Mesothelial cell of epicardium (in vitro differentiated cells): ENCODE results near the gene GABPB1. TPM values are rescaled to one million over a fixed set of nuclear protein-coding genes. Genes with fewer than 3 reads are reported as not detected.
"Not testable (repeated sequence)": the region's sequence is repeated elsewhere in the genome, so short reads cannot be mapped to it uniquely, and the experiment has no call there.

Experiments
- DNase-seq, 2 experiments: peaks; one replicate each; pipeline ENCODE4 v3.0.0; 2021; ENCODE audit warnings: low spot score in 2 of 2; ENCODE audit not compliant: unreplicated experiment in 2 of 2
- H3K27ac Mint-ChIP-seq: 2 replicates; pipeline ENCODE4 v1.8.0; 2021; ENCODE audit warnings: mixed read lengths
- H3K27me3 Mint-ChIP-seq: 2 replicates; pipeline ENCODE4 v1.8.0; 2021; ENCODE audit warnings: low read depth, mixed read lengths
- H3K36me3 Mint-ChIP-seq: 2 replicates; pipeline ENCODE4 v1.8.0; 2021; ENCODE audit warnings: mixed read lengths
- H3K4me1 Mint-ChIP-seq: 2 replicates; pipeline ENCODE4 v1.8.0; 2021; ENCODE audit warnings: mixed read lengths
- H3K4me3 Mint-ChIP-seq: 2 replicates; pipeline ENCODE4 v1.8.0; 2021; ENCODE audit warnings: mild to moderate bottlenecking, moderate library complexity, mixed read lengths
- H3K9me3 Mint-ChIP-seq: 2 replicates; pipeline ENCODE4 v1.8.0; 2021; ENCODE audit warnings: mixed read lengths
- total RNA-seq: library from RNA; stranded (reverse); gene quantifications from 3 replicates; pipeline ENCODE4 v1.2.1, GENCODE V29; 2021
- TF ChIP-seq, protein P1 (sequence below): fragments of 200-600 bp; sonication (generic); IDR thresholded peaks from one replicate; pipeline ENCODE4 v1.5.0; 2021; ENCODE audit warnings: antibody characterized with exemption; ENCODE audit not compliant: unreplicated experiment

GABPB1 gene
- total RNA-seq, 1 donor from 2014 or later = 24.0 TPM

DNA sequence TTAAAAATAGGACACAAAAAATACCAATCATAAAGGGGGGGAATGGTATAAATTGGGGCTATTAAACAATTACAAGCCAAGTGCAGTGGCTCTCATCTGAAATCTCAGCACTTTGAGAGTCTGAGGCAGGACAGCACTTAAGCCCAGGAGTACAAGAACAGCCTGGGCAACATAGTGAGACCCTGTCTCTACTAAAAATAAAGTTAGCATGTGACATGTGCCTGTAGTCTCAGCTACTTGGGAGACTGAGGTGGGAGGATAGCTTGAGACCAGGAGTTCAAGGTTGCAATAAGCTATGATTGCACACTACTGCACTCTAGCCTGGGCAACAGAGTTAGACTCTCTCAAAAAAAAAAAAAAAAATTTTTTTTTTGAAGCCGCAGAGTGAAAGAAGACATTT is 23.8 kb upstream of the GABPB1 start:
- Mint-ChIP-seq H3K4me1 (peaks cover 9% of the 10 kb centered on the region), H3K4me3 (no peak overlapping the region), H3K27ac (no peak overlapping the region), H3K27me3 (no peaks in the 10 kb centered on the region), H3K9me3 (no peaks in the 10 kb centered on the region), H3K36me3 (no peaks in the 10 kb centered on the region)
- TF ChIP-seq, protein P1, sequence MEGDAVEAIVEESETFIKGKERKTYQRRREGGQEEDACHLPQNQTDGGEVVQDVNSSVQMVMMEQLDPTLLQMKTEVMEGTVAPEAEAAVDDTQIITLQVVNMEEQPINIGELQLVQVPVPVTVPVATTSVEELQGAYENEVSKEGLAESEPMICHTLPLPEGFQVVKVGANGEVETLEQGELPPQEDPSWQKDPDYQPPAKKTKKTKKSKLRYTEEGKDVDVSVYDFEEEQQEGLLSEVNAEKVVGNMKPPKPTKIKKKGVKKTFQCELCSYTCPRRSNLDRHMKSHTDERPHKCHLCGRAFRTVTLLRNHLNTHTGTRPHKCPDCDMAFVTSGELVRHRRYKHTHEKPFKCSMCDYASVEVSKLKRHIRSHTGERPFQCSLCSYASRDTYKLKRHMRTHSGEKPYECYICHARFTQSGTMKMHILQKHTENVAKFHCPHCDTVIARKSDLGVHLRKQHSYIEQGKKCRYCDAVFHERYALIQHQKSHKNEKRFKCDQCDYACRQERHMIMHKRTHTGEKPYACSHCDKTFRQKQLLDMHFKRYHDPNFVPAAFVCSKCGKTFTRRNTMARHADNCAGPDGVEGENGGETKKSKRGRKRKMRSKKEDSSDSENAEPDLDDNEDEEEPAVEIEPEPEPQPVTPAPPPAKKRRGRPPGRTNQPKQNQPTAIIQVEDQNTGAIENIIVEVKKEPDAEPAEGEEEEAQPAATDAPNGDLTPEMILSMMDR = no peak
- DNase-seq = no peak

DNA sequence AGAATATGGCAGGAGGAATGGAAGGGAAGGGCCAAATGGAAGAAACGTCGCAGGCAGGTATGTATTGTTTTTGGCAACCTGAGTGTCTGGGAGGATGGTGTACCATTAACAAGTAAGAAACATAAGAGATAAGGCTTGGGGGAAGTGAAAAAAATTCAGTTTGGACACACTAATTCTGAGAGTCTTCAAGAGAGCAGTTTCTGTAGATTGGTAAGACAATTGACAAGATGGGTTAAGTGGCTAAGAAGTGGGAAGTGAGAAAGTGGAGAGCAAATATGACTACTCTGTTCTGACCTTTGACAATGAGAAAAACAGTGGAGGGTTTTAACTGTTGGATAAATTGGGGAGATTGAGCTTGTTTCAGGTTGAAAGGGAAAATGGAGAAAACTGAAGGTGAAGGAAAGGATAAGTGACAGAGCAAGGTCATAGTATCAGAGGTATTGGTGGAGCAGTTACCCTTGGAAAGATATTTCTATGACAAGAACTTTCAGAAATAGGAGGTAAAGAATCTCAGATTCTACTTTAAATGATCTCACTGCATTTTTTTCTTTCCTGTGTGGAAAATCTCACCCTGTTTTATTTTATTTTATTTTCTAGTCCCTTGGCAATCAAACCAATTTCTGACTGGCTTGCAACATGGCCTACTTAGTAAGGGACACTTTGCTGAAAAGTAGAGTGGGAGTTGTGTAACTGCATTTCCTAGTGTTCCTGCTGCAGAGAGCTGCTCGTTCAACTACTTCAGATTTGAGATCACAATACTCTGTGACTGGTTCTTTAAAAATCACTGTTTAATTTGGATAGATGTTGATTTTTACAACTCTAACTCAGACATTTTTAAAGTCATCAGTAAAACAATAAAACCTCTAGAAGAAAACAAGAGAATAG is 23.1 kb upstream of the GABPB1 start:
- no peak overlapping the region for H3K27ac Mint-ChIP-seq
- no peak for DNase-seq
- H3K9me3 Mint-ChIP-seq = no peaks in the 10 kb centered on the region
- H3K4me3 Mint-ChIP-seq = no peak overlapping the region
- TF ChIP-seq, protein P1 = no peak
- H3K27me3 Mint-ChIP-seq = no peaks in the 10 kb centered on the region
- peaks cover 11% of the 10 kb centered on the region for H3K4me1 Mint-ChIP-seq
- no peaks in the 10 kb centered on the region for H3K36me3 Mint-ChIP-seq

DNA sequence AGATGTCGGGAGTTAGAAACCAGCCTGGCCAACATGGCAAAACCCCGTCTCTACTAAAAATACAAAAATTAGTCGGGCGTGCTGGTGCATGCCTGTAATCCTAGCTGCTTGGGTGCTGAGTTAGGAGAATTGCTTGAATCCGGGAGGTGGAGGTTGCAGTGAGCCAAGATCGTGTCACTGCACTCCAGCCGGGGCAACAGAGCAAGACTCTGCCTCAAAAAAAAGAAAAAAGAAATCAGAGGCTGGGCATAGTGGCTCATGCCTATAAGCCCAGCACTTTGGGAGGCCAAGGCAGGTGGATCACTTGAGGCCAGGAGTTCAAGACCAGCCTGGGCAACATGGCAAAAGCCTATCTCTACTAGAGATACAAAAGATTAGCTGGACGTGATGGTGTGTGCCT is 14.6 kb upstream of the GABPB1 start:
- not testable (repeated sequence) for H3K27ac Mint-ChIP-seq, H3K4me3 Mint-ChIP-seq, H3K9me3 Mint-ChIP-seq, H3K27me3 Mint-ChIP-seq, H3K36me3 Mint-ChIP-seq, H3K4me1 Mint-ChIP-seq, DNase-seq

DNA sequence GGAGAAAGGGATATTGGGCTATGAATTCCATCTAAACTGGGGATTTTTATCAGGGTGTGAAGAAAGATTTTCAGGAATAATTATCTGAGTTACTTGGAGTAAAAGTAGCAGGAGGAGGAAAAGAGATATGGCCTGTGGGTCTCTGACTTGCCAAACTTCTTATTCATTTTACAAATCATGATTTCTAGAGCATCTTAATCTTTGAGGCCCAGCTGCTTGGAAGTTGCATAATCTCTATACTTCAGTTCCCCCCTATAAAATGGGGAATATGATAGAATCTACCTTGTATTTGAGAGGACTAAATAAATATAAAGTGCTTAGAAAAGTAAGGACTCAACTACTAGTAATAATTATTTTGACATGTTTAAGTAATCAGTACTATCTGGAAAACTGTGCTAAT is 11.0 kb upstream of the GABPB1 start:
- no peaks in the 10 kb centered on the region for H3K4me1 Mint-ChIP-seq
- H3K4me3 Mint-ChIP-seq = no peak overlapping the region
- no peak for DNase-seq
- H3K27me3 Mint-ChIP-seq = no peaks in the 10 kb centered on the region
- peak overlapping the region; percentile 67 for H3K27ac Mint-ChIP-seq
- H3K9me3 Mint-ChIP-seq = no peaks in the 10 kb centered on the region
- H3K36me3 Mint-ChIP-seq = peaks cover 25% of the 10 kb centered on the region
- TF ChIP-seq, protein P1 = no peak

DNA sequence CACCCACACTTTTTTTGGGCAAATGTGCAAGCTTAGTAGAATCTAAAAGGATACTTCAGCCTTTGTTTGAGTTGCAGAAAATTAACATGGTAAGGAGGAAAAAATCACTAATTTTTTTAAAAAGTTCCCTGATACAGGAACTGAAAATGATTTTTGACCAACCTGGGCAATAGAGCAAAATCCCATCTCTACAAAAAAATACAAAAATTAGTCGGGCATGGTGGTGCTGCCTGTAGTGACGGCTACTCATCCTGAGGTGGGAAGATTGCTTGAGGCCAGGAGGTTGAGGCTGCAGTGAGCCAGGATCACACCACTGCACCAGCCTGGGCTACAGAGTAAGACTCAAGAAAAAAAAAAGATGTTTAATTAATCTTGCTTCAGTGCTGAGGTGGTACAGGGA is 10.6 kb upstream of the GABPB1 start:
- H3K4me1 Mint-ChIP-seq = no peaks in the 10 kb centered on the region
- peak overlapping the region; percentile 67 for H3K27ac Mint-ChIP-seq
- peaks cover 26% of the 10 kb centered on the region for H3K36me3 Mint-ChIP-seq
- TF ChIP-seq, protein P1 = no peak
- no peak for DNase-seq
- H3K4me3 Mint-ChIP-seq = no peak overlapping the region
- no peaks in the 10 kb centered on the region for H3K9me3 Mint-ChIP-seq
- no peaks in the 10 kb centered on the region for H3K27me3 Mint-ChIP-seq

DNA sequence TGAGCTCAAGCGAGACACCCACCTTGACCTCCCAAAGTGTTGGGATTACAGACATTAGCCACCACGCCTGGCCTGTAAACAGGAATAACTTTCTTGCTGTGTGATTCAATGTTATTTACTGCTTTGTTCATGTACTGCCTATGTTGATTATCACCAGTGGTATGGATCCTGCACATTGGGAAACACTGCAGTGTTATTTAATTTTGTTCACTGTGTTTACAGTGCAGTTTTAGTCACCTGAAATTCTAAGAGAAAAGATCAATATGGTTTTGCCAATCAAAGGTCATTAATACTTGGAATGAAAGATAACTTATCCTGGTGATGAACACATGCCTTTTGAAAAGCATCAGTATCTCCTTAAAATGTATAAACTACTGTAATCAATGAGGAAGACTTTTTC is 8.6 kb upstream of the GABPB1 start:
- Mint-ChIP-seq H3K4me1 (no peaks in the 10 kb centered on the region), H3K9me3 (no peaks in the 10 kb centered on the region), H3K4me3 (no peak overlapping the region), H3K27ac (no peak overlapping the region), H3K27me3 (no peaks in the 10 kb centered on the region), H3K36me3 (peaks cover 34% of the 10 kb centered on the region)
- DNase-seq = no peak
- TF ChIP-seq, protein P1 = no peak
